Measurements from ENCODE around the gene ALDH1A1.

Gene ALDH1A1

DNA sequence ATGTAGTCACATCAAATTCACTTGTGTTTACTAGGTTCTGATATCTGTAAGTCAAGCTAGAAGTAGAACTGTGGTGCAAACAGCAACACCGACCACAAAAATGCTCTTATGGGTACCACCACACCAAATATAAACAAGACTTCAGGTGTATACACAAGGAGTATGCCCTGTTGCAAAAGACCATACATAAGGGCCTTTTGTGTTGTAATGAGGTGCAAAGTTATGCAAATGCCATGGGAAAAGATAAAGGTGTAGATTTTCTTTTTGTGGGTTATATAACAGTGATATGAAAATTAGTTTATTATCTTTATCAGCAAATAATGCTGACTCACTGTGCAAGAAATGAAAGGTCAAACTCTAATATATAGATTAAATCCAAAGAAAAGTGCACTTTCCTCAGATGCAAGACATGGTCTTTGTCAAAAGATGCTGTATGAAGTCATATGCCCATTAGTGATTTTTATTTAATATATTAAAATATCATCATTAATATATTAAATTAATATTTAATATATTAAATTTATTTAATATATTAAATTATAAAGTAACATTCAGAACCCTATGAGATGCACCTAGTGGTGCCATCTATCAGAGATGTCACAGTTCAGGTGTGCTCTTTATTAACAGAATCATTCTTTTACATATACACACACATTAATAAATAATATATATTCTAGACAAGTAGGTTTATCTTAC, 26.7 kb upstream of the ALDH1A1 start:
- Histone ChIP-seq H3K4me1 (ENCODE audit: control insufficient read depth, insufficient read depth, low read length) (no peaks in the 10 kb centered on the region), H3K9me3 (ENCODE audit: control insufficient read depth, insufficient read depth, low read depth, low read length) (no peaks in the 10 kb centered on the region), H3K36me3 (ENCODE audit: control insufficient read depth in 2 of 2, insufficient read depth in 1 of 2, low read length in 2 of 2) (no peaks in the 10 kb centered on the region), H3K27ac (ENCODE audit: extremely low read depth, low read depth, low read length) (no peak overlapping the region), H3K4me3 (ENCODE audit: low read depth, low read length) (no peak overlapping the region)
- TF ChIP-seq ZNF747 (tag by site-specific recombination; IDR thresholded peaks at IDR 0.05) (no peak), ZNF324 (tag by site-specific recombination; IDR thresholded peaks at IDR 0.05) (no peak), ZNF391 (tag by site-specific recombination; IDR thresholded peaks at IDR 0.05; ENCODE audit: borderline replicate concordance, low read depth) (no peak), ZNF629 (tag by site-specific recombination; IDR thresholded peaks at IDR 0.05) (no peak)
- ChIA-PET POLR2A (no interaction called here), CTCF (interaction anchor here (0.6 kb wide), 1 partner anchor 43 kb away, joined by 3 read pairs; no protein-coding TSS in a partner anchor)

DNA sequence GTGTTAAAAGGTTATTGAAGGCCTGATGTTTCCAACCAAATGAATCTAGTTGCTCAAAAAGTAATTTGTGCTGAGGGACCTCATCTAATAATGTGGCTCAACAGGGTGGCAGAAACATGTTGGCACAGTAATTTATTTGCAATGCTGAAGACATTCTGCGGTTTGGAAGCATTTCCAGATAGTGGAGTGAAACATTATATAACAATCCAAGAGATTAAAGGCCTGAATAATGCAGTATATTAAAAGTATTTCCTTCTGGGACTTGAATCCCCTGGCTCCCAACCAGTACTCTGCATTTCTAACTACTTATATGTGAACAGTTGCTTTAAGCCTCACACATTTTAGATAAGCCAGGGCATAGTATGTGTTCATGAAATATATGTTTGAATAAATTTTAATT, 25.9 kb upstream of the ALDH1A1 start:
- POLR2A ChIA-PET: no interaction called here
- Histone ChIP-seq H3K4me3 (ENCODE audit: low read depth, low read length) (no peak overlapping the region), H3K4me1 (ENCODE audit: control insufficient read depth, insufficient read depth, low read length) (no peaks in the 10 kb centered on the region), H3K27ac (ENCODE audit: extremely low read depth, low read depth, low read length) (no peak overlapping the region), H3K9me3 (ENCODE audit: control insufficient read depth, insufficient read depth, low read depth, low read length) (no peaks in the 10 kb centered on the region), H3K36me3 (ENCODE audit: control insufficient read depth in 2 of 2, insufficient read depth in 1 of 2, low read length in 2 of 2) (no peaks in the 10 kb centered on the region)
- TF ChIP-seq ZNF155 (tag by site-specific recombination; IDR thresholded peaks at IDR 0.05): no peak
- TF ChIP-seq, protein P1, sequence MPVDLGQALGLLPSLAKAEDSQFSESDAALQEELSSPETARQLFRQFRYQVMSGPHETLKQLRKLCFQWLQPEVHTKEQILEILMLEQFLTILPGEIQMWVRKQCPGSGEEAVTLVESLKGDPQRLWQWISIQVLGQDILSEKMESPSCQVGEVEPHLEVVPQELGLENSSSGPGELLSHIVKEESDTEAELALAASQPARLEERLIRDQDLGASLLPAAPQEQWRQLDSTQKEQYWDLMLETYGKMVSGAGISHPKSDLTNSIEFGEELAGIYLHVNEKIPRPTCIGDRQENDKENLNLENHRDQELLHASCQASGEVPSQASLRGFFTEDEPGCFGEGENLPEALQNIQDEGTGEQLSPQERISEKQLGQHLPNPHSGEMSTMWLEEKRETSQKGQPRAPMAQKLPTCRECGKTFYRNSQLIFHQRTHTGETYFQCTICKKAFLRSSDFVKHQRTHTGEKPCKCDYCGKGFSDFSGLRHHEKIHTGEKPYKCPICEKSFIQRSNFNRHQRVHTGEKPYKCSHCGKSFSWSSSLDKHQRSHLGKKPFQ (tag by site-specific recombination; IDR thresholded peaks at IDR 0.05): no peak
- TF ChIP-seq ZNF623 (tag by site-specific recombination; IDR thresholded peaks at IDR 0.05): no peak
- TF ChIP-seq, protein P2, sequence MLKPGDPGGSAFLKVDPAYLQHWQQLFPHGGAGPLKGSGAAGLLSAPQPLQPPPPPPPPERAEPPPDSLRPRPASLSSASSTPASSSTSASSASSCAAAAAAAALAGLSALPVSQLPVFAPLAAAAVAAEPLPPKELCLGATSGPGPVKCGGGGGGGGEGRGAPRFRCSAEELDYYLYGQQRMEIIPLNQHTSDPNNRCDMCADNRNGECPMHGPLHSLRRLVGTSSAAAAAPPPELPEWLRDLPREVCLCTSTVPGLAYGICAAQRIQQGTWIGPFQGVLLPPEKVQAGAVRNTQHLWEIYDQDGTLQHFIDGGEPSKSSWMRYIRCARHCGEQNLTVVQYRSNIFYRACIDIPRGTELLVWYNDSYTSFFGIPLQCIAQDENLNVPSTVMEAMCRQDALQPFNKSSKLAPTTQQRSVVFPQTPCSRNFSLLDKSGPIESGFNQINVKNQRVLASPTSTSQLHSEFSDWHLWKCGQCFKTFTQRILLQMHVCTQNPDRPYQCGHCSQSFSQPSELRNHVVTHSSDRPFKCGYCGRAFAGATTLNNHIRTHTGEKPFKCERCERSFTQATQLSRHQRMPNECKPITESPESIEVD (tag by site-specific recombination; IDR thresholded peaks at IDR 0.05): no peak
- no peak for TF ChIP-seq ZNF776 (tag by site-specific recombination; IDR thresholded peaks at IDR 0.05; ENCODE audit: borderline replicate concordance)
- no peak for TF ChIP-seq EGR2 (tag by site-specific recombination; IDR thresholded peaks at IDR 0.05; ENCODE audit: low read depth)
- TF ChIP-seq, protein P3, sequence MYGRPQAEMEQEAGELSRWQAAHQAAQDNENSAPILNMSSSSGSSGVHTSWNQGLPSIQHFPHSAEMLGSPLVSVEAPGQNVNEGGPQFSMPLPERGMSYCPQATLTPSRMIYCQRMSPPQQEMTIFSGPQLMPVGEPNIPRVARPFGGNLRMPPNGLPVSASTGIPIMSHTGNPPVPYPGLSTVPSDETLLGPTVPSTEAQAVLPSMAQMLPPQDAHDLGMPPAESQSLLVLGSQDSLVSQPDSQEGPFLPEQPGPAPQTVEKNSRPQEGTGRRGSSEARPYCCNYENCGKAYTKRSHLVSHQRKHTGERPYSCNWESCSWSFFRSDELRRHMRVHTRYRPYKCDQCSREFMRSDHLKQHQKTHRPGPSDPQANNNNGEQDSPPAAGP (tag by site-specific recombination; IDR thresholded peaks at IDR 0.05): no peak
- TF ChIP-seq ZNF501 (tag by site-specific recombination; IDR thresholded peaks at IDR 0.05): no peak
- no peak for TF ChIP-seq ZNF146 (tag by site-specific recombination; IDR thresholded peaks at IDR 0.05)
- TF ChIP-seq, protein P4, sequence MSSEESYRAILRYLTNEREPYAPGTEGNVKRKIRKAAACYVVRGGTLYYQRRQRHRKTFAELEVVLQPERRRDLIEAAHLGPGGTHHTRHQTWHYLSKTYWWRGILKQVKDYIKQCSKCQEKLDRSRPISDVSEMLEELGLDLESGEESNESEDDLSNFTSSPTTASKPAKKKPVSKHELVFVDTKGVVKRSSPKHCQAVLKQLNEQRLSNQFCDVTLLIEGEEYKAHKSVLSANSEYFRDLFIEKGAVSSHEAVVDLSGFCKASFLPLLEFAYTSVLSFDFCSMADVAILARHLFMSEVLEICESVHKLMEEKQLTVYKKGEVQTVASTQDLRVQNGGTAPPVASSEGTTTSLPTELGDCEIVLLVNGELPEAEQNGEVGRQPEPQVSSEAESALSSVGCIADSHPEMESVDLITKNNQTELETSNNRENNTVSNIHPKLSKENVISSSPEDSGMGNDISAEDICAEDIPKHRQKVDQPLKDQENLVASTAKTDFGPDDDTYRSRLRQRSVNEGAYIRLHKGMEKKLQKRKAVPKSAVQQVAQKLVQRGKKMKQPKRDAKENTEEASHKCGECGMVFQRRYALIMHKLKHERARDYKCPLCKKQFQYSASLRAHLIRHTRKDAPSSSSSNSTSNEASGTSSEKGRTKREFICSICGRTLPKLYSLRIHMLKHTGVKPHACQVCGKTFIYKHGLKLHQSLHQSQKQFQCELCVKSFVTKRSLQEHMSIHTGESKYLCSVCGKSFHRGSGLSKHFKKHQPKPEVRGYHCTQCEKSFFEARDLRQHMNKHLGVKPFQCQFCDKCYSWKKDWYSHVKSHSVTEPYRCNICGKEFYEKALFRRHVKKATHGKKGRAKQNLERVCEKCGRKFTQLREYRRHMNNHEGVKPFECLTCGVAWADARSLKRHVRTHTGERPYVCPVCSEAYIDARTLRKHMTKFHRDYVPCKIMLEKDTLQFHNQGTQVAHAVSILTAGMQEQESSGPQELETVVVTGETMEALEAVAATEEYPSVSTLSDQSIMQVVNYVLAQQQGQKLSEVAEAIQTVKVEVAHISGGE (tag by site-specific recombination; conservative IDR thresholded peaks at IDR 0.05; ENCODE audit: low read depth): no peak
- no peak for TF ChIP-seq ZBTB48 (tag by site-specific recombination; IDR thresholded peaks at IDR 0.05)
- no peak for TF ChIP-seq ZNF24 (tag by site-specific recombination; IDR thresholded peaks at IDR 0.05)
- TF ChIP-seq, protein P5, sequence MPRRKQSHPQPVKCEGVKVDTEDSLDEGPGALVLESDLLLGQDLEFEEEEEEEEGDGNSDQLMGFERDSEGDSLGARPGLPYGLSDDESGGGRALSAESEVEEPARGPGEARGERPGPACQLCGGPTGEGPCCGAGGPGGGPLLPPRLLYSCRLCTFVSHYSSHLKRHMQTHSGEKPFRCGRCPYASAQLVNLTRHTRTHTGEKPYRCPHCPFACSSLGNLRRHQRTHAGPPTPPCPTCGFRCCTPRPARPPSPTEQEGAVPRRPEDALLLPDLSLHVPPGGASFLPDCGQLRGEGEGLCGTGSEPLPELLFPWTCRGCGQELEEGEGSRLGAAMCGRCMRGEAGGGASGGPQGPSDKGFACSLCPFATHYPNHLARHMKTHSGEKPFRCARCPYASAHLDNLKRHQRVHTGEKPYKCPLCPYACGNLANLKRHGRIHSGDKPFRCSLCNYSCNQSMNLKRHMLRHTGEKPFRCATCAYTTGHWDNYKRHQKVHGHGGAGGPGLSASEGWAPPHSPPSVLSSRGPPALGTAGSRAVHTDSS (tag by site-specific recombination; IDR thresholded peaks at IDR 0.05): no peak
- no peak for TF ChIP-seq ZNF521 (tag by site-specific recombination; IDR thresholded peaks at IDR 0.05)
- no peak for TF ChIP-seq ZNF544 (tag by site-specific recombination; IDR thresholded peaks at IDR 0.05)
- TF ChIP-seq ZNF654 (tag by site-specific recombination; IDR thresholded peaks at IDR 0.05; ENCODE audit: low read depth): no peak
- TF ChIP-seq GLI4 (tag by site-specific recombination; IDR thresholded peaks at IDR 0.05): no peak
- no peak for TF ChIP-seq ZNF473 (tag by site-specific recombination; IDR thresholded peaks at IDR 0.05)
- CTCF ChIA-PET: interaction anchor here (0.9 to 1.2 kb wide), 2 partner anchors 35 to 95 kb away, joined by 3 read pairs; no protein-coding TSS in a partner anchor

All from HEK293 (cell line).